Activated CD8-positive, alpha-beta memory T cell treated with anti-CD3 and anti-CD28 coated beads, Interleukin-2, amount 50 U/mL, for 24 hours (primary cell): ENCODE results near the gene HES1.
"Not testable (repeated sequence)": the region's sequence is repeated elsewhere in the genome, so short reads cannot be mapped to it uniquely, and the experiment has no call there.

Experiments used
- DNase-seq: peaks from one replicate; pipeline ENCODE4 v3.0.0-alpha.2; 2020; ENCODE audit errors: extremely low read depth

The HES1 gene

GRCh38 chr3:194125442-194125841, 10.5 kb upstream of the HES1 start:
- DNase-seq = no peak

- DNase-seq = no peak
Observed at GRCh38 chr3:194126790-194127189, 9.2 kb upstream of the HES1 start.

GRCh38 chr3:194128202-194128918, 7.6 kb upstream of the HES1 start:
- DNase-seq = no peak

DNA sequence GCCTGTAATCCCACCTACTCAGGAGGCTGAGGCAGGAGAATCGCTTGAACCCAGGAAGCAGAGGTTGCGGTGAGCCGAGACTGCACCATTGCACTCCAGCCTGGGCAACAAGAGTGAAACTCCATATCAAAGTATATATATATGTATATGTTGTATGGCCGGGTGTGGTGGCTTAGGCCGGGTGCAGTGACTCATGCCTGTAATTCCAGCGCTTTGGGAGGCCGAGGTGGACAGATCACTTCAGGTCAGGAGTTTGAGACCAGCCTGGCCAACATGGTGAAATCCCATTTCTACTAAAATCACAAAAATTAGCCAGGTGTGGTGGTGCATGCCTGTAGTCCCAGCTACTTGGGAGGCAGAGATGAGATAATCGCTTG, 7.0 kb upstream of the HES1 start:
- DNase-seq = not testable (repeated sequence)

- no peak for DNase-seq
Observed at GRCh38 chr3:194129581-194130133, 6.3 kb upstream of the HES1 start.

GRCh38 chr3:194130188-194130587, 5.8 kb upstream of the HES1 start:
- no peak for DNase-seq

DNA sequence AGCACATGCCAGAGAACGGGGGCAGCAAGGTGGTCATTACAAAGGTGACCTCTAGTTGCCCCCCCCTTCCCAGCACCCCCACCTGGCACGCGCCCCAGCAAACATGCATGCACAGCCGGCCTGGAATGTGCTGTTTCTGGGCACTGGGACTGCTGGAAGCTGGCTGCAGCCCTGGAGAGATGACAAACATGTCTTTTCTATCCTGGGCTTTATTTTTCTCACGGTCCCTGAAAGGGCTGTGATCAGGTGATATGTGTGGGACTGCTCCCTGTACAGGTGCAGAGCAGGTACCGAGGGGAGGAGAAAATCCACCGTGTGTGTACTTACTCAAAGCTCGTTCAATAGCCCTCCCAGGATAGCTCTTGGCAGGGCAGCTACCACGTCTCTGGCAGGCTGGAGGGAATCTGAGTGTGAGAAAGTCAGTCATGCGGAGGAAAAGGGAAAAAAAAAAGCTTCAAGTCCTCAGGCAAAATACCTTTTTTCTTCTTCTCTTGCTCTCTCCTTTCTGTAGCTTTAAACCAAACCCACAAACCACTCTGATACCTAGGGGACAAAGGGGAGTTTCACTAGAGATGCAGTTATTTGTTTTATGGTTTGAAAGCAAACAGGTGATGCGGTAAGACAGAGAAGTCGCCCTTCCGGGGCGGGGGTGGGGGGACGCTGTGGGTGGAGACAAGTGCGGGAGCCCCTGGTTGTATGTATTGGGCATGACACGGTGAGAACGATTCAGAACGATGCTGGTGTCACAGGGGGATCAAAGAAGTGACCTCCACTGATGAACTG, 5.0 kb upstream of the HES1 start:
- DNase-seq = no peak

DNA sequence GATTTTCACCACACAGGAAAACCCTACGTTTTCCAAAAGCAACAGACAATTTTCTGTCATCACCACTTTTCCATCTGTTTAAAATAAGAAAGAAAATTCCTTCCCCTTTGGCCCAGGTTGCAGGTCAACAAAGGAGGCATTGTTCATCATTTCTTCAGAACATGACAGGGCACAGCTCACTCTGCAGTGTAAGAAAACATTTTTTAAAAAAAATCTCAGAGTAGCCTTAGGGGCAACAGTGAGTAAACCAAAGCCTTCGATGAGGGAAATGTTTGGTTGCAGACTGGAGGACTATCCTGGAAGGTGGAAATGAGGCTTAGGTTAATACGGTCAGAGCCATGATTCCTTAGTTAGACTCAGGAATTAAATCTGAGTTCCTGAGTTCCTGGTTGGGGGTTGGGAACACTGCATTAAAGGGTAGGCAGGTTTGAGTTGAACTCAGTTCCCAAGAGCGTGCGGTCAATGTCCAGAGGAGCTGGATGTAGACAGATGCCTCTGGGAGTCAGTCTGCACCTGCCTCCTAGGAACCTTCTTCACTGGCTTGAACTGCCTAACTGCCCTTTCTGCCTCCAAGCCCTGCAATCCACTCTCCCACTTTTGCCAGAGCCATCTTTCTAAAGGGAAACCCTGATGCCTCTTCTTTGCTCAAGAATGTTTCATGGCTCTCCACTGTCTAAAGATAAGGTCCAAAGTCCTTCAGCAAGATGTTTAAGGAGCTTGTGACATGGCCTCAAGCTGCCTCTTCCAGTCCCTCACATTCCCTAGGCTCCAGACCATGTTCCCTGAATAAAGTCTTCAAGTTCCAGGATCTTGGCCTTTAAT, 3.3 kb upstream of the HES1 start:
- DNase-seq = no peak

DNA sequence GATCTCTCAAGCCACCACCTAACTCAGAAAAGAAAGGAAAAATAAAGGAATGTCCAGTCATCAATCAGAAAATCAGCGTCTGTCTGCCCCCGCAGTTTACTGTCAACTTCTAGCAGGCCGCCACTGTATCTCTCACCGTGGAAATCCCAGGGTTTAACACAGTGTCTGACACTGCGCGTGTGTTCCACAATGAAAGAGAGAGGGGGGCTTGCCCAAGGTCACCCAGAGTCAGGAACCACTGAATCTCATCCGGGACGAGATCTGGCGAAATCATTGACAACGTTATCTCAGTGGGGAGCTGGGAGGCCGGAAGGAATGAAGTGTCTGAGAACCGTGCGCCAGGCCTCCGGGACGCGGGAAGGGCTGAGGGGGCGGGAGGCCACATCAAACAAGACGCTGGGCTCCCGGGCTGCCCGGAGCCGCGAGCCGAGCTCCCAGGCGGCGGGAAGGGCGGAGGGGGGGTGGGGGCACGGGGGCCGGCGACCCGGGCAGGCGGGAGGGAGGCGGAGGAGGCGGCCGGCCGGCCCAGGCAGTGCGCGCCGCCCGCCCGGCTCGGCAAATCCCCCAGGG, 2.2 kb upstream of the HES1 start:
- no peak for DNase-seq

GRCh38 chr3:194134231-194134756, 1.7 kb upstream of the HES1 start:
- DNase-seq = no peak

- DNase-seq = no peak
Observed at GRCh38 chr3:194134757-194135515, 1.0 kb upstream of the HES1 start.

GRCh38 chr3:194135516-194135805, 487 bp upstream of the HES1 start:
- no peak for DNase-seq

- no peak for DNase-seq
Observed at GRCh38 chr3:194136519-194137007, 615 bp downstream of the HES1 start.

DNA sequence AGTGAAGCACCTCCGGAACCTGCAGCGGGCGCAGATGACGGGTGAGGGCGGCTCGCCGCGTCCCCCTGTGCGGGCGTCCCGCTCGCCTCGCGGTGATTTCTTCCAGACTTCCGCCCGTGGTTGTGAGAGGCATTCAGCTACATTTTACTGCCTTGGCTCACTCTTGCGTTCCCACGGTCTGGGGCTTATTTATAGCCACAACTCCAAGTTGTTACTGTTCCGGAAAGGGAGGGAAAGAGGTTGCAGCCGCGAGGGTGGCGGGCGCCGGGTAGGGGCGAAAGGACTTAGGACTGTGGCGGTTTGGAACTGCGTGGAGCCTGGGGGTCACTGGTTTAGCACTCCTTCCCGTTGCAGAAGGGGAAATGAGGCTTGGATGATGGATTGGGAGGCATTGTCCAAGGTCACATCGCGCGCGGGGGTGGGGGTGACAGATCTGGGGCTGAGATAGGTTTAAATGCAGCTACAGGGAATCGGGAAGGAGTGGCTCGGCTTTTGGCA, 1.1 kb downstream of the HES1 start:
- no peak for DNase-seq

- DNase-seq = no peak
Observed at GRCh38 chr3:194137506-194138474, 1.8 kb downstream of the HES1 start.

GRCh38 chr3:194138732-194139070, 2.8 kb downstream of the HES1 start:
- no peak for DNase-seq

DNA sequence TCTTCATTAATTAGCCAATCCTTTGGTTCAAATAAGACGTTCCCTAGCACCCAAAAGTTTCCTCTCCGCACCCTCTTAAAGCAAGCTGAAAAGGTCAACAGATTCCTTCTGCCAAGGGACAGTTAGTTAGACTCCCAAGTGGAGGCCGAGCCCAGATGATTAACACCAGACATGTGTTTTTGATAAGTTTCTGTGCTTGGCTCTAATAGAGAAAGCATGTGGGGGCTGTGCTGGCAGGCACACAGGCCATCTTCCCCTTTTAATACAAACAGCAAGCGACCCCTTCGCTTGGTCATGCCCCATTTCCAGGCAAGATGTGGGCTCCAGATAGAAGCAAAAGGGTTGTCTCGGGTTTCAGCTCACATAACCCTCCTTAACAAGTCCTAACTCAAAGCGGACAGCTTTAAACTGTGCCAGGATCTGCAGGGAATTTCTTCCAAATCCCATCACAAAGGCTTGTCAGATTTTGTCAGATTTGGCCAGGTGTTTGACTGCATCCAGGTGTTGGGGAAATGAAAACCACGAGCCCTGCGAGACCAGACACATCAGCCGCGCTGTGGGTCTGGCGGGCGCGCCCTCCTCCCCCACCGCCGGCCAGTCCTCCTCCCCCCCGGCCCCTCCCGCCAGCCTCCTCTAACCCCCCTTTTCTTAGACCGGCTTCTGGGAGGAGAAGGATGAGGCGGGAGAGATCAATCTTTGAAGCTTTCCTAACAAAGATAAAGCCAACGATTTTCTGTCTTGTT, 3.3 kb downstream of the HES1 start:
- no peak for DNase-seq

DNA sequence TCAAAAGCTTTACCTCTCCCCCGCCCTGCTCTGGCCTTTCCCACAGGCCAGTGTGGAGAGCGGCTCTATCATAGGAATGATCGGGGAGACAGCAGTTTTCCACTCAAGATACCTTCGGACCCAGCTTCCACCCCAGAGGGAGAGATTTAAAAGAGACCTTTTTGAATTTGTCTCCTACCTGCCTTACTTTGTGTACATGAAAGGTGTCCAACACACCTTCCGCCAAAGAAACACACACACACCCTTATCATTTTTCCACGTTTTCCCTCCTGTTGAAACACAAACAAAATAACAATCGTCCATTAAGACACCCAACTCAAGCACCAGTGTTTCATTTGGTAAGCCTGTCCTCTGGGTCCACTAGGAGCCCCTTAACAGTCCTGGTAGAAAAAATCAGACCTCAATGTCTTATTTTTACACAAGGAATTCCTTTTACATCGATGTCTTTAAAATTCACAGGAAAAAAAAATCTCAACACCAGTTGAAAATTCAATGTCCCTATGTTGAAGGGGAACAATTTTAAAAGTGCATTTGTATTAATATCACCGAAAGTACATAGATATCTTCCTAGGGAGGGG, 4.0 kb downstream of the HES1 start:
- no peak for DNase-seq
